Adrenal gland (tissue), 5 donors: ENCODE results near the gene MORN1.

Experiments
- POLR2A ChIP-seq, 2 donors: fragments of 450-650 bp; IDR thresholded peaks; one replicate each; pipeline ENCODE4 v1.6.1; 2017; ENCODE audit warnings: antibody characterized with exemption in 2 of 2, mild to moderate bottlenecking in 2 of 2, moderate library complexity in 1 of 2
- TF ChIP-seq, protein P1 (sequence below), 6 experiments: fragments of 450-650 bp in 4 of 6; fragments of 200-600 bp in 2 of 6; sonication (generic) in 1 of 6; IDR thresholded peaks; 1 replicate in 5 of 6; 2 replicates in 1 of 6; pipeline versions ENCODE4 v1.5.1 to v1.8.0; 2016 to 2021; ENCODE audit warnings: antibody characterized with exemption in 6 of 6, mild to moderate bottlenecking in 2 of 6, moderate library complexity in 1 of 6
- donor health status: DM: no; HTN: no; CAD: no.

DNA sequence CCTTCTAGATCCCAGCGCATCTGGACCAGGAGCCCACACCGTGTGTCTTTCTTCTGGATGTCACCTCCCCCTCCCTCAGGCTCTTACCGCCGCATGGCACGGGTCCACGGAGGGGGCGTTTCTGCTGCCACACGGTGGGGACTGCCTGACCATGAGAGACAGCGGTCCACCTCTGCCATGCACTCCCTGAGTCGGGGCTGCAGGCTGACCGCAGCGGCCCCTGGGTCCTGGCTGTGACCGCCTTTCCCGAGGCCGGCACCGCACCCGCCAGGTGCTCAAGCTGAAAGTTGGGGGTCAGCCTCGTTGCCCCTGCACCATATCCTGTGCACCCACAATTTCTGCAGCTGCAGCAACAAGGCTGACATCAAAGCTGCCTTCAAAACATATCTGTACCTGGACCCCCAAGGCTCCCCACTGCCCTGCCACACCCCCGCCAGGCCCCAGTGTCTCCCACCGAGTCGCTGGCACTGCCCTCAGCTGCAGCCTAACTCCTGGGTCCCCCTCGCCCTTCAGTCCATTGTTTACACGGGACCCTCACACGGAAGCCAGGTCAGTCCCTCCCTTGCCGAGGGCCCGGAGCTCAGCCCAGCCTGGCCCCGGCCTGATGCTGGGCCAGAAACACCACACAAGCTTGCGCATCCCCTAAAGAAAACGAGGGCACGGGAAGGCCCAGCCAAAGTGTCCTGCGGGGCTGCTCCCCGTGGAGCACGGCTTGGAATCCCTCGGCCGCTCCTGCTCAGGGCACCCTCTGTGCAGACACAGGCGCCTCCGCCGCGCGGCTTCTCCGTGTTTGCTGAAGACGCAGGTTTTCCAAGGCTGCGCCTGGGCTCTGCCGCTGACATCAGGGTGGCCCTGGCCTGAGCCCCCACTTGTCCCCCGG is 51.9 kb downstream of the MORN1 start:
- TF ChIP-seq, protein P1, sequence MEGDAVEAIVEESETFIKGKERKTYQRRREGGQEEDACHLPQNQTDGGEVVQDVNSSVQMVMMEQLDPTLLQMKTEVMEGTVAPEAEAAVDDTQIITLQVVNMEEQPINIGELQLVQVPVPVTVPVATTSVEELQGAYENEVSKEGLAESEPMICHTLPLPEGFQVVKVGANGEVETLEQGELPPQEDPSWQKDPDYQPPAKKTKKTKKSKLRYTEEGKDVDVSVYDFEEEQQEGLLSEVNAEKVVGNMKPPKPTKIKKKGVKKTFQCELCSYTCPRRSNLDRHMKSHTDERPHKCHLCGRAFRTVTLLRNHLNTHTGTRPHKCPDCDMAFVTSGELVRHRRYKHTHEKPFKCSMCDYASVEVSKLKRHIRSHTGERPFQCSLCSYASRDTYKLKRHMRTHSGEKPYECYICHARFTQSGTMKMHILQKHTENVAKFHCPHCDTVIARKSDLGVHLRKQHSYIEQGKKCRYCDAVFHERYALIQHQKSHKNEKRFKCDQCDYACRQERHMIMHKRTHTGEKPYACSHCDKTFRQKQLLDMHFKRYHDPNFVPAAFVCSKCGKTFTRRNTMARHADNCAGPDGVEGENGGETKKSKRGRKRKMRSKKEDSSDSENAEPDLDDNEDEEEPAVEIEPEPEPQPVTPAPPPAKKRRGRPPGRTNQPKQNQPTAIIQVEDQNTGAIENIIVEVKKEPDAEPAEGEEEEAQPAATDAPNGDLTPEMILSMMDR (IDR thresholded peaks at IDR 0.05), result no peak
- TF ChIP-seq POLR2A (IDR thresholded peaks at IDR 0.05), result no peak
